ENCODE results near the gene COL18A1.

Gene COL18A1

GRCh38 chr21:45513003-45513717, 108.2 kb downstream of the COL18A1 start:
- in situ Hi-C loops (cut with MboI; ENCODE audit: low sequenced_read_pairs, unreplicated experiment): no loop called here
- no peak for DNase-seq (ENCODE audit: low spot score)
- TF ChIP-seq CTCF (IDR thresholded peaks at IDR 0.05; ENCODE audit: borderline replicate concordance, control extremely low read depth, extremely low read depth, insufficient read depth, missing control alignments): no peak

GRCh38 chr21:45513741-45514310, 108.9 kb downstream of the COL18A1 start:
- DNase-seq (ENCODE audit: low spot score): no peak
- in situ Hi-C loops (cut with MboI; ENCODE audit: low sequenced_read_pairs, unreplicated experiment): no loop called here
- no peak for TF ChIP-seq CTCF (IDR thresholded peaks at IDR 0.05; ENCODE audit: borderline replicate concordance, control extremely low read depth, extremely low read depth, insufficient read depth, missing control alignments)

GRCh38 chr21:45514311-45515021, 109.5 kb downstream of the COL18A1 start:
- DNase-seq (ENCODE audit: low spot score): no peak
- no peak for TF ChIP-seq CTCF (IDR thresholded peaks at IDR 0.05; ENCODE audit: borderline replicate concordance, control extremely low read depth, extremely low read depth, insufficient read depth, missing control alignments)
- in situ Hi-C loops (cut with MboI; ENCODE audit: low sequenced_read_pairs, unreplicated experiment): no loop called here

- no peak for TF ChIP-seq CTCF (IDR thresholded peaks at IDR 0.05; ENCODE audit: borderline replicate concordance, control extremely low read depth, extremely low read depth, insufficient read depth, missing control alignments)
- in situ Hi-C loops (cut with MboI; ENCODE audit: low sequenced_read_pairs, unreplicated experiment): no loop called here
- DNase-seq (ENCODE audit: low spot score): no peak
Observed at GRCh38 chr21:45515241-45516061, 110.5 kb downstream of the COL18A1 start.

- no peak for TF ChIP-seq CTCF (IDR thresholded peaks at IDR 0.05; ENCODE audit: borderline replicate concordance, control extremely low read depth, extremely low read depth, insufficient read depth, missing control alignments)
- in situ Hi-C loops (cut with MboI; ENCODE audit: low sequenced_read_pairs, unreplicated experiment): no loop called here
- no peak for DNase-seq (ENCODE audit: low spot score)
Observed at GRCh38 chr21:45516071-45516670, 111.2 kb downstream of the COL18A1 start.

GRCh38 chr21:45516671-45517151, 111.7 kb downstream of the COL18A1 start:
- TF ChIP-seq CTCF (IDR thresholded peaks at IDR 0.05; ENCODE audit: borderline replicate concordance, control extremely low read depth, extremely low read depth, insufficient read depth, missing control alignments): no peak
- DNase-seq (ENCODE audit: low spot score): no peak
- in situ Hi-C loops (cut with MboI; ENCODE audit: low sequenced_read_pairs, unreplicated experiment): no loop called here
